ENCODE measurements around the gene SPDYE1. TPM values are rescaled to one million over a fixed set of nuclear protein-coding genes. Genes with fewer than 3 reads are reported as not detected.
"Not testable (repeated sequence)": the region's sequence is repeated elsewhere in the genome, so short reads cannot be mapped to it uniquely, and the experiment has no call there.

SPDYE1 gene
- total RNA-seq, 1 donor from 2014 or later: not detected

DNA sequence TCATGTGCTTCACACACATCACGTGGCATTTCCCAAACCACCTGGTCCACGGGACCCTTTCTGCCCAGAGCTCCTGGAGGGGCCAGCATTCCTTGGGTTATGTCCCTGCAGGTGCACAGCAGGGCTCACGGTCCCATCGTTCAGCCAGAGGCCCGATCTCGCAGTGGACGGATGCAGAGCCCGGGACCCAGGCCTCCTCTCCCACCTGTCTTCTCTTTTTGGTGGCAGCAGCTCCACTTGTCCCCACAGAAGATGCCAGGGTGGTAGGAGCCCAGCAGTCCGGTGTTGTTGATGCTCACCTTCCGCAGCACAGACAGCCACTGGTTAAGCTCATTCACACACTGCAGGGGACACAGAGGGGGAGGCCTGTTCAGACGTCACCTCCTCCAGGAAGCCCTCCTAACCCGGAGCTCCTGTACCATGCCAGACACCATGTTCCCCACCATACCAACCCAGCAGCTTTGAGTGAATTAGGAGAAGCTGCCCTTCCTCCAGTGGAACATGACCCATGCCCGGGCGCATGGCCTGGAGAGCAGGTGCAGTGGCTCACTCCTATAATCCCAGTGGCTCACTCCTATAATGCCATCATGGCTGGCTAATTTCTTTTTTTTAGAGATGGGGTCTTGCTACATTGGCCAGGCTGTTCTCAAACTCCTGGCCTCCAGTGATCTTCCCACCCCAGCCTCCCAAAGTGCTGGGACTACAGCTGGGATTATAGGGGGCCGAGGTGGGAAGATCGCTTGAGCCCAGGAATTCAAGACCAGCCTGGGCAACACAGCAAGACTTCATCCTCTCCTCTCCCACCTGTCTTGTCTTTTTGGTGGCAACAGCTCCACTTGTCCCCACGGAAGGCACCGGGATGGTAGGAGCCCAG is 36.5 kb downstream of the SPDYE1 start:
- H3K36me3 ChIP-seq; H3K9me3 ChIP-seq (replicated peaks); H3K27me3 ChIP-seq (ENCODE audit: low read depth); DNase-seq; H3K27ac ChIP-seq (replicated peaks); intact Hi-C loops (cut with micrococcal nuclease); H3K4me1 ChIP-seq; H3K4me3 ChIP-seq: not testable (repeated sequence)

DNA sequence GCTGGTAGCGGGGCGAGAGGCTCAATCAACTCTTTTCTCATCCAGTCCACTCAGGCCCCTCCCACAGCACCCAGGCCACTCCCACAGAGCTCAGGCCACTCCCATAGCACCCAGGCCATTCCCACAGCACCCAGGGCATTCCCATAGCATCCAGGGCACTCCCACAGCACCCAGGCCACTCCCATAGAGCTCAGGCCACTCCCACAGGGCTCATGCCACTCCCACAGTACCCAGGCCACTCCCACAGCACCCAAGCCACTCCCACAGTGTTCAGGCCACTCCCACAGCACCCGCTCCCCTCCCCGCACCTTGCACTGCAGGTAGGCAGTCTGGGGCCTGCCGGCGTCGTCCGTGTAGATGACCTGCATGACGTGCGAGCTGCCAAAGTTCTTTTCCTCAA is 38.7 kb downstream of the SPDYE1 start:
- peak; percentile 14 for DNase-seq

DNA sequence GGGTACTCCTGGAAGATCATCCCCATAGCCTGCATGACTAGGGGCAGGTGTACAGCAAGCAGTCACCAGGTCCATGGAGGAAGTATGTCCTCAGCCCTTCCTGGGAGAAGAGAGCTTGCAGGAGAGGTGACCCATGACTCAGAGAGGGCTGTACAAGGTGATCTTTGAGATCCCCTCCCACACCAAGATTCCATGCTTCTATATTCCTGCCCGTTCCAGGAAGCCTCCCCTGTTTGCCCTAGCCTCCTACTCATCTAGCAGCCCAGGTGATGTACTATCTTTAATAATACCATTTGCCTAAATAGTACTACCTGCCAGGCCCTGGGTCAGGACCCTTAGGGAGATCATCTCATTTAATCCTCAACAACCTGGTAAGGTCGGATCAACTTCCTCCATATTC is 40.3 kb downstream of the SPDYE1 start:
- DNase-seq; H3K9me3 ChIP-seq (replicated peaks); H3K27me3 ChIP-seq (ENCODE audit: low read depth); intact Hi-C loops (cut with micrococcal nuclease); H3K36me3 ChIP-seq; H3K4me3 ChIP-seq; H3K4me1 ChIP-seq; H3K27ac ChIP-seq (replicated peaks): not testable (repeated sequence)

More for the DNA sequence above, 38.7 kb downstream of the SPDYE1 start:
- H3K36me3 ChIP-seq; H3K27me3 ChIP-seq (ENCODE audit: low read depth); H3K4me3 ChIP-seq; H3K27ac ChIP-seq (replicated peaks); H3K4me1 ChIP-seq; H3K9me3 ChIP-seq (replicated peaks); intact Hi-C loops (cut with micrococcal nuclease): not testable (repeated sequence)

DNA sequence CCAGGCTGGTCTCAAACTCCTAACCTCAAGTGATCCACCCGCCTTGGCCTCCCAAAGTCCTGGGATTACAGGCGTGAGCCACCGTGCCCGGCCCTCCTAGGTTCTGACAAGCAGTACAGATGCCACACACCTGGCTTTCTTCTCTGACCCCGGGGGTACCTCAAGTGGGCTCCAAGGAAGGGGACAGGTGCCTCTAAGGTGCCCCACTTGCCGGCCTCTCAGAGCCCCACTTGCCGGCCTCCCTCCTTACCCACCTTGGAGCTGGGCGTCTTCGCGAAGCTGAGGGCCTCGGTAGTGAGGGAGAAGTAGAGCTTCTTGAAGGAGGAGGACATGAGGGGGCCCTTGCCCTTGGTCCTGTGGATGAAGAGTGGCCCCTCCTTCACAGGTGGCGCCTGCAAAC is 40.9 kb downstream of the SPDYE1 start:
- H3K27me3 ChIP-seq (ENCODE audit: low read depth); H3K27ac ChIP-seq (replicated peaks); intact Hi-C loops (cut with micrococcal nuclease); H3K9me3 ChIP-seq (replicated peaks); H3K36me3 ChIP-seq: not testable (repeated sequence)
- DNase-seq: peak; percentile 7
- peak overlapping the region; percentile 58 for H3K4me3 ChIP-seq
- peaks cover 11% of the 10 kb centered on the region for H3K4me1 ChIP-seq

DNA sequence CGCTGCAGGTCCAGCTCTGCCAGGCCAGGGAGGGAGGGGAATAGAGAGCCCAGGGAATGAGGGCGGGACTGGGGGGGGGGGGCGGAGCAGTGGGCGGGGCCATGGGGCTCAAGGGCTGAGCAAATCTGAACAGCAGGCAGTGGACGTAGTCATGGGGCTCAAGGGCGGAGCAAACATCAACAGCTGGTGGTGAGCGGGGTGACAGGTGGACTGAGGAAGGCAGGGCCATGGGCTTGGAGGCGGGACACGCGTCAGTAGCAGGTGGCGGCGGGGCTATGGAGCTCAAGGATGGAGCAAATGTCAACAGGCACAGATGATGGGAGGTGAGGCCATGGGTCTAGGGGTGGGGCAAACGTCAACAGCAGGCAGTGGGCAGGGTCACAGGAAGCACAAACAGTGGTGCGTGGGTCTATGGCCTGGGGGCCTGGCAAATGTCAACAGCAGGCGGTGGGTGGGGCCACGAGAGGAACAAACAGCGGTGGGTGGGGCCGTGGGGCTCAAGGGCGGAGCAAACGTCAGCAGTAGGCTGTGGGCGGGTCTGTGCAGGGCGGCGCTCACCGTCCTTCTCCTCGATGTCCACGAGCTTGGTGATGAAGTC is 41.4 kb downstream of the SPDYE1 start:
- peak overlapping the region; percentile 82 for H3K27ac ChIP-seq (replicated peaks)
- intact Hi-C loops (cut with micrococcal nuclease); H3K9me3 ChIP-seq (replicated peaks); H3K27me3 ChIP-seq (ENCODE audit: low read depth); H3K36me3 ChIP-seq: not testable (repeated sequence)
- peaks cover 16% of the 10 kb centered on the region for H3K4me1 ChIP-seq
- peak overlapping the region; percentile 58 for H3K4me3 ChIP-seq
- DNase-seq: peak; percentile 96

DNA sequence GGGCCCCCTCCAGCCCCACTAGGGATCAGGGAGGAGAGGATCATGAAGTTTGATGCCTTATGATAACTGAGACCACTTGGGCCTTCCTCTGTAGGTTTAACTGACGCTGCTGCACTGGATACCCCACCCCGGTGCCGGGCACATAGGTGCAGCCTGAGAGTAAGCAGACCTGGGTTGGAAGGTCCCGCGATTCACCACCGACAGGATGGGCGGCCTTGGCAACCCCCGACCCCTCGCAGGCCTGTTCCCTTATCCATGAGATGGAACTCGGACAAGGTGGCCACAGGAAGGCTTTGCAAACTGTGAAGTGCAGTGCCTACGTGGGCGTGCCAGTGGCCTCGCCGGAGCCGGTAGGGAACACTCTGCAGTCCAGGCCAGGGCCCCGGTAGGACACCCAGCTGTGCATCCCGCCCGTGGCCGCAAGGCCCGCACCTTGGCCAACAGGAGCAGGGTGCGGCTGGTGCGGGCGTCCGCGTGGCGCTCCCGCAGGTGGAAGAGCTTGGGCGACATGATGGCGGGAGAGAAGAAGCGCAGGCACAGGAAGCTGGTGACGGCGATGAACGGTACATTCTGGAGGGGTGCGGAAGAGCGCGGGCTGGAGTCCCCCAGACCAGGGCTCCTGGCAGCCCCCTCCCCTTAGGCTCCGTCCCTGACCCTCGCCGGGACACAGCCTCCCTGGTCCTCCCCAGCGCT is 42.2 kb downstream of the SPDYE1 start:
- intact Hi-C loops (cut with micrococcal nuclease); H3K36me3 ChIP-seq; H3K9me3 ChIP-seq (replicated peaks); H3K27me3 ChIP-seq (ENCODE audit: low read depth): not testable (repeated sequence)
- Histone ChIP-seq H3K4me1 (peaks cover 23% of the 10 kb centered on the region), H3K27ac (replicated peaks) (peak overlapping the region; percentile 55), H3K4me3 (peak overlapping the region; percentile 61)
- peak; percentile 3 for DNase-seq

DNA sequence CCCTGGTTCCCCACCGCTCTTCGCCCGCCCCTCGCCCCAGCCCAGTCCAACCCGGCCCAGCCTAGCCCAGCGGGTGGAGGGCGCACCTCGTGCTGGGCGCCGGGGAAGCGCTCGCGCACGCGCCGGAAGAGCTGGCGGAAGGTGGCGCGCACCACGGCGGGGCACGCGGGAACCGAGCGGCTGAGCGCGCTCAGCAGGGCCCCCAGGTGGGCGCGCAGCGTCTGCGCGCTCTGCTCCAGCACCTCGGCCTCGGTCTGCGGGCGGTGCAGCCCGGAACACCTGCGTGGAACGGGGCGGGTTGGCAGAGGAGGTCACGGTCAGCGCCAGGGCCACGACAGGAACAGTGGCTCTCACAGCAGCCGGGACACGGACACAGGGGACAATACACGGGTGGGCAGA is 42.8 kb downstream of the SPDYE1 start:
- intact Hi-C loops (cut with micrococcal nuclease); H3K27me3 ChIP-seq (ENCODE audit: low read depth); DNase-seq; H3K36me3 ChIP-seq; H3K9me3 ChIP-seq (replicated peaks): not testable (repeated sequence)
- peak overlapping the region; percentile 27 for H3K27ac ChIP-seq (replicated peaks)
- TF ChIP-seq, protein P1, sequence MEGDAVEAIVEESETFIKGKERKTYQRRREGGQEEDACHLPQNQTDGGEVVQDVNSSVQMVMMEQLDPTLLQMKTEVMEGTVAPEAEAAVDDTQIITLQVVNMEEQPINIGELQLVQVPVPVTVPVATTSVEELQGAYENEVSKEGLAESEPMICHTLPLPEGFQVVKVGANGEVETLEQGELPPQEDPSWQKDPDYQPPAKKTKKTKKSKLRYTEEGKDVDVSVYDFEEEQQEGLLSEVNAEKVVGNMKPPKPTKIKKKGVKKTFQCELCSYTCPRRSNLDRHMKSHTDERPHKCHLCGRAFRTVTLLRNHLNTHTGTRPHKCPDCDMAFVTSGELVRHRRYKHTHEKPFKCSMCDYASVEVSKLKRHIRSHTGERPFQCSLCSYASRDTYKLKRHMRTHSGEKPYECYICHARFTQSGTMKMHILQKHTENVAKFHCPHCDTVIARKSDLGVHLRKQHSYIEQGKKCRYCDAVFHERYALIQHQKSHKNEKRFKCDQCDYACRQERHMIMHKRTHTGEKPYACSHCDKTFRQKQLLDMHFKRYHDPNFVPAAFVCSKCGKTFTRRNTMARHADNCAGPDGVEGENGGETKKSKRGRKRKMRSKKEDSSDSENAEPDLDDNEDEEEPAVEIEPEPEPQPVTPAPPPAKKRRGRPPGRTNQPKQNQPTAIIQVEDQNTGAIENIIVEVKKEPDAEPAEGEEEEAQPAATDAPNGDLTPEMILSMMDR (IDR thresholded peaks at IDR 0.05; ENCODE audit: borderline replicate concordance): peak; percentile 33
- H3K4me3 ChIP-seq: peak overlapping the region; percentile 61
- peaks cover 28% of the 10 kb centered on the region for H3K4me1 ChIP-seq

DNA sequence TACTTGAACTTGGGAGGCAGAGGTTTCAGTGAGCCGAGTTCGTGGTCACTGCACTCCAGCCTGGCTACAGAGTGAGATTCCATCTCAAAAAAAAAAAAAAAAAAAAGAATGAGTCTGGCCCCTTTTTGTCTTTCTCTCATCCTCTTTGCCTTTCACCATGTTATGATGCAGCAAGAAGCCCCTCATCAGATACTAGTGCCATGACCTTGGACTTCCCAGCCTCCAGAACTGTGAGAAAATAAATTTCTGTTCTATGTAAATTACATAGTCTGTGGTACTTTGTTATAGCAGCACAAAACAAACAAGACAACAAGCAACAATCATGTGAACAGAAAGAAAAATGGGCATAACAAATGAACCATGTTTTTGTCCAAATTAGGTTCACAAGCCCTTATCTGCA is 44.5 kb downstream of the SPDYE1 start:
- intact Hi-C loops (cut with micrococcal nuclease): no loop called here

More for the DNA sequence above, 44.5 kb downstream of the SPDYE1 start:
- TF ChIP-seq, protein P1 (IDR thresholded peaks at IDR 0.05; ENCODE audit: borderline replicate concordance): no peak
- no peak for DNase-seq
- Histone ChIP-seq H3K4me1 (peaks cover 45% of the 10 kb centered on the region), H3K36me3 (peaks cover 8% of the 10 kb centered on the region), H3K27ac (replicated peaks) (no peak overlapping the region), H3K27me3 (ENCODE audit: low read depth) (no peaks in the 10 kb centered on the region), H3K4me3 (no peak overlapping the region), H3K9me3 (replicated peaks) (no peaks in the 10 kb centered on the region)

Measured in left ventricle myocardium inferior (tissue), 1 donor.